Panc1 (cell line): ENCODE measurements around the gene CKLF. TPM values are rescaled to one million over a fixed set of nuclear protein-coding genes. Genes with fewer than 3 reads are reported as not detected.

Experiments
- ATAC-seq: fragments of 200-7000 bp; cut with Tn5 transposase; 2 replicates; pipeline ENCODE4 v1.9.1; 2020; ENCODE audit warnings: mild to moderate bottlenecking, moderate library complexity
- BruUV-seq: library from RNA; stranded (reverse); fragments of 400-500 nt; replicated peaks from 2 replicates; lab custom pipeline; 2021; lab: Mats Ljungman, UMichigan
- CTCF ChIA-PET: fragments of 300-600 bp; sonication (Branson Sonifier 250); formaldehyde crosslinking; loops from one replicate; lab custom pipeline; 2022; ENCODE audit warnings: antibody characterized with exemption; lab: Charles Lee
- POLR2A ChIA-PET: fragments of 300-600 bp; sonication (Branson Sonifier 250); formaldehyde crosslinking; loops from one replicate; lab custom pipeline; 2022; ENCODE audit warnings: antibody characterized with exemption; lab: Charles Lee
- DNase-seq: peaks from one replicate; pipeline ENCODE4 v3.0.0-alpha.2; 2010; ENCODE audit warnings: low read depth, low spot score
- H3K27ac ChIP-seq: 2 replicates; pipeline ENCODE4 v1.5.1; 2011; ENCODE audit warnings: mild to moderate bottlenecking, low read length, inconsistent platforms
- H3K27me3 ChIP-seq: fragments of 200-500 bp; sonication (Bioruptor generic); 2 replicates; pipeline ENCODE4 v1.6.0; 2014; ENCODE audit warnings: low read length, inconsistent platforms; ENCODE audit not compliant: control insufficient read depth, insufficient read depth
- H3K36me3 ChIP-seq: fragments of 200-500 bp; sonication (Bioruptor generic); 2 replicates; pipeline ENCODE4 v1.5.1; 2014; ENCODE audit warnings: inconsistent platforms, mild to moderate bottlenecking, low read length, moderate library complexity; ENCODE audit not compliant: control insufficient read depth, insufficient read depth
- H3K4me1 ChIP-seq: 2 replicates; pipeline ENCODE4 v1.5.1; 2011; ENCODE audit warnings: inconsistent platforms, mild to moderate bottlenecking, low read length, moderate library complexity; ENCODE audit not compliant: control insufficient read depth, insufficient read depth
- H3K4me3 ChIP-seq, 2 experiments: 2 replicates each; pipeline ENCODE4 v1.5.1; 2011 to 2012; ENCODE audit warnings: low read depth in 2 of 2, low read length in 2 of 2, mild to moderate bottlenecking in 2 of 2, inconsistent platforms in 1 of 2, moderate library complexity in 1 of 2
- H3K9me3 ChIP-seq: fragments of 200-500 bp; sonication (Bioruptor generic); 2 replicates; pipeline ENCODE4 v1.5.1; 2014; ENCODE audit warnings: low read depth, mild to moderate bottlenecking, inconsistent platforms, low read length, moderate library complexity; ENCODE audit not compliant: control insufficient read depth, insufficient read depth
- POLR2AphosphoS5 ChIP-seq: IDR thresholded peaks from 2 replicates; pipeline ENCODE4 v1.6.1; 2012; ENCODE audit warnings: mild to moderate bottlenecking, low read depth, low read length, moderate library complexity
- SIN3A ChIP-seq: IDR thresholded peaks from 2 replicates; pipeline ENCODE4 v1.6.1; 2012; ENCODE audit warnings: low read depth, mild to moderate bottlenecking, low read length, moderate library complexity, borderline replicate concordance; ENCODE audit not compliant: insufficient read depth
- TCF7L2 ChIP-seq: IDR thresholded peaks from 2 replicates; pipeline ENCODE4 v1.6.1; 2011; ENCODE audit warnings: mild to moderate bottlenecking, low read depth, low read length, inconsistent platforms
- in situ Hi-C: cut with HindIII; loops from 2 replicates; pipeline ENCODE4 v1.10.0; 2016; ENCODE audit warnings: low sequenced_read_pairs, low pct_unique_long_range_greater_than_20kb
- intact Hi-C: fragments of 100-400 bp; cut with micrococcal nuclease; formaldehyde crosslinking; loops from one replicate; pipeline ENCODE4 v1.10.0; 2022; ENCODE audit not compliant: unreplicated experiment
- total RNA-seq: library from RNA; stranded (reverse); gene quantifications from one replicate; pipeline ENCODE4 v1.2.1, GENCODE V29; 2021; ENCODE audit not compliant: unreplicated experiment
- TF ChIP-seq, protein P1 (sequence below), 2 experiments: IDR thresholded peaks; 2 replicates each; pipeline ENCODE4 v1.6.1; 2011 to 2012; ENCODE audit warnings: low read depth in 2 of 2, control low read depth in 1 of 2, low read length in 1 of 2, mild to moderate bottlenecking in 1 of 2, moderate library complexity in 1 of 2; ENCODE audit not compliant: insufficient read depth in 1 of 2
- TF ChIP-seq, protein P2 (sequence below): fragments of 450-650 bp; IDR thresholded peaks from 2 replicates; pipeline ENCODE4 v1.5.1; 2017; ENCODE audit warnings: mild to moderate bottlenecking

The CKLF gene
- total RNA-seq, 1 experiment from 2014 or later = 88.1 TPM

DNA sequence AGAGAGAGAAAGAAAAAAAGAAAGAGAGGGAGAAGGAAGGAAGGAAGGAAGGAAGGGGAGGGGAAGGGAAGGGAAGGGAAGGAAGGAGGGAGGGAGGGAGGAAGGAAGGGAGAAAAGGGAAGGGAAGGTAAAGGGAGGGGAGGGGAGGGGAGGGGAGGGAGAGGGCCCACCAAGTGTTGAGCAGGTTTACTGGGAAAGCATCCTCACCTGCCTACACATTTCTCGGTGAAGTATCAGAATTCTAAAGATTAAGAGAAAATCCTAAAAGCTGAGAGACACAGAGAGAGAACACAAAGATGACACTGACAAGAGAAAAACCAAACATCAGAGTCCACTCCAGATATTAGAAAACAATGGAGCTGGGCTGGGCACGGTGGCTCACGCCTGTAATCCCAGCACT is 39.9 kb downstream of the CKLF start:
- BruUV-seq = no TSS peak
- no peaks in the 10 kb centered on the region for H3K27me3 ChIP-seq
- no peaks in the 10 kb centered on the region for H3K9me3 ChIP-seq
- in situ Hi-C loops = no loop called here
- no peaks in the 10 kb centered on the region for H3K4me1 ChIP-seq
- intact Hi-C loops = no loop called here
- DNase-seq (no peak), ATAC-seq (no peak)
- TF ChIP-seq POLR2AphosphoS5 (no peak), TCF7L2 (no peak), SIN3A (no peak)
- TF ChIP-seq, protein P1, sequence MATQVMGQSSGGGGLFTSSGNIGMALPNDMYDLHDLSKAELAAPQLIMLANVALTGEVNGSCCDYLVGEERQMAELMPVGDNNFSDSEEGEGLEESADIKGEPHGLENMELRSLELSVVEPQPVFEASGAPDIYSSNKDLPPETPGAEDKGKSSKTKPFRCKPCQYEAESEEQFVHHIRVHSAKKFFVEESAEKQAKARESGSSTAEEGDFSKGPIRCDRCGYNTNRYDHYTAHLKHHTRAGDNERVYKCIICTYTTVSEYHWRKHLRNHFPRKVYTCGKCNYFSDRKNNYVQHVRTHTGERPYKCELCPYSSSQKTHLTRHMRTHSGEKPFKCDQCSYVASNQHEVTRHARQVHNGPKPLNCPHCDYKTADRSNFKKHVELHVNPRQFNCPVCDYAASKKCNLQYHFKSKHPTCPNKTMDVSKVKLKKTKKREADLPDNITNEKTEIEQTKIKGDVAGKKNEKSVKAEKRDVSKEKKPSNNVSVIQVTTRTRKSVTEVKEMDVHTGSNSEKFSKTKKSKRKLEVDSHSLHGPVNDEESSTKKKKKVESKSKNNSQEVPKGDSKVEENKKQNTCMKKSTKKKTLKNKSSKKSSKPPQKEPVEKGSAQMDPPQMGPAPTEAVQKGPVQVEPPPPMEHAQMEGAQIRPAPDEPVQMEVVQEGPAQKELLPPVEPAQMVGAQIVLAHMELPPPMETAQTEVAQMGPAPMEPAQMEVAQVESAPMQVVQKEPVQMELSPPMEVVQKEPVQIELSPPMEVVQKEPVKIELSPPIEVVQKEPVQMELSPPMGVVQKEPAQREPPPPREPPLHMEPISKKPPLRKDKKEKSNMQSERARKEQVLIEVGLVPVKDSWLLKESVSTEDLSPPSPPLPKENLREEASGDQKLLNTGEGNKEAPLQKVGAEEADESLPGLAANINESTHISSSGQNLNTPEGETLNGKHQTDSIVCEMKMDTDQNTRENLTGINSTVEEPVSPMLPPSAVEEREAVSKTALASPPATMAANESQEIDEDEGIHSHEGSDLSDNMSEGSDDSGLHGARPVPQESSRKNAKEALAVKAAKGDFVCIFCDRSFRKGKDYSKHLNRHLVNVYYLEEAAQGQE (IDR thresholded peaks at IDR 0.05; ENCODE audit: insufficient read depth in 1 of 2, low read depth in 2 of 2, low read length in 1 of 2) = no peak
- TF ChIP-seq, protein P2, sequence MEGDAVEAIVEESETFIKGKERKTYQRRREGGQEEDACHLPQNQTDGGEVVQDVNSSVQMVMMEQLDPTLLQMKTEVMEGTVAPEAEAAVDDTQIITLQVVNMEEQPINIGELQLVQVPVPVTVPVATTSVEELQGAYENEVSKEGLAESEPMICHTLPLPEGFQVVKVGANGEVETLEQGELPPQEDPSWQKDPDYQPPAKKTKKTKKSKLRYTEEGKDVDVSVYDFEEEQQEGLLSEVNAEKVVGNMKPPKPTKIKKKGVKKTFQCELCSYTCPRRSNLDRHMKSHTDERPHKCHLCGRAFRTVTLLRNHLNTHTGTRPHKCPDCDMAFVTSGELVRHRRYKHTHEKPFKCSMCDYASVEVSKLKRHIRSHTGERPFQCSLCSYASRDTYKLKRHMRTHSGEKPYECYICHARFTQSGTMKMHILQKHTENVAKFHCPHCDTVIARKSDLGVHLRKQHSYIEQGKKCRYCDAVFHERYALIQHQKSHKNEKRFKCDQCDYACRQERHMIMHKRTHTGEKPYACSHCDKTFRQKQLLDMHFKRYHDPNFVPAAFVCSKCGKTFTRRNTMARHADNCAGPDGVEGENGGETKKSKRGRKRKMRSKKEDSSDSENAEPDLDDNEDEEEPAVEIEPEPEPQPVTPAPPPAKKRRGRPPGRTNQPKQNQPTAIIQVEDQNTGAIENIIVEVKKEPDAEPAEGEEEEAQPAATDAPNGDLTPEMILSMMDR = no peak
- ChIA-PET CTCF (no interaction called here), POLR2A (no interaction called here)
- H3K36me3 ChIP-seq = no peaks in the 10 kb centered on the region
- no peak overlapping the region for H3K4me3 ChIP-seq
- H3K27ac ChIP-seq = no peak overlapping the region

DNA sequence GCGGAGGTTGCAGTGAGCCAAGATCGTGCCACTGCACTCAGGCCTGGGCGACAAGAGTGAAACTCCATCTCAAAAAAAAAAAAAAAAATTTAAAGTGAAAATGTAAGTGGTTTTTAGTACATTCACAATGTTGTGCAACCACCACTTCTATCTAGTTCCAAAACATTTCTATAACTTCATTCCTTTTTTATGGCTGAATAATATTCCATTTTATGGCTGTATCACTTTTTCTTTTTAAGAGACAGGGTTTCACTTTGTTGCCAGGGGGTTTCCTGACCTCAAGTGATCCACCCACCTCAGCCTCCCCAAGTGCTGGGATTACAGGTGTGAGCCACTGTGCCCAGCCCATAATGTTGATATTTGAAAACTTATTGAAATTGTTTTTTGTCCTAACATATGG is 40.4 kb downstream of the CKLF start:
- no TSS peak for BruUV-seq
- Histone ChIP-seq H3K36me3 (no peaks in the 10 kb centered on the region), H3K9me3 (no peaks in the 10 kb centered on the region), H3K27ac (no peak overlapping the region), H3K4me3 (no peak overlapping the region), H3K4me1 (no peaks in the 10 kb centered on the region), H3K27me3 (no peaks in the 10 kb centered on the region)
- intact Hi-C loops = no loop called here
- ChIA-PET CTCF (no interaction called here), POLR2A (no interaction called here)
- DNase-seq (no peak), ATAC-seq (no peak)
- in situ Hi-C loops = no loop called here
- no peak for TF ChIP-seq SIN3A
- TF ChIP-seq, protein P2 = no peak
- TF ChIP-seq, protein P1 (IDR thresholded peaks at IDR 0.05; ENCODE audit: insufficient read depth in 1 of 2, low read depth in 2 of 2, low read length in 1 of 2) = no peak
- no peak for TF ChIP-seq TCF7L2
- TF ChIP-seq POLR2AphosphoS5 = no peak
